Activated B cell treated with CpG ODN at 0.5 μM for 24 hours (primary cell): ENCODE results near the gene NECAB3. TPM values are rescaled to one million over a fixed set of nuclear protein-coding genes. Genes with fewer than 3 reads are reported as not detected.

Experiments used
- ATAC-seq: fragments of 200-7000 bp; cut with Tn5 transposase; one replicate; pipeline ENCODE4 v1.10.0; 2021; ENCODE audit warnings: low read depth, mild to moderate bottlenecking, moderate library complexity
- CTCF ChIA-PET: fragments of 350-600 bp; sonication (Branson Sonifier 250); formaldehyde crosslinking; loops from one replicate; lab custom pipeline; 2021; ENCODE audit warnings: antibody characterized with exemption; lab: Charles Lee
- POLR2A ChIA-PET: fragments of 350-600 bp; sonication (Branson Sonifier 250); formaldehyde crosslinking; loops from one replicate; lab custom pipeline; 2021; ENCODE audit warnings: antibody characterized with exemption; lab: Charles Lee
- DNase-seq: peaks from one replicate; pipeline ENCODE4 v3.0.0; 2022
- H3K27ac Mint-ChIP-seq: one replicate; pipeline ENCODE4 v1.8.0; 2020; ENCODE audit warnings: mixed read lengths
- H3K27me3 Mint-ChIP-seq: one replicate; pipeline ENCODE4 v1.8.0; 2021; ENCODE audit warnings: mixed read lengths
- H3K36me3 Mint-ChIP-seq: one replicate; pipeline ENCODE4 v1.8.0; 2021; ENCODE audit warnings: low read depth, mixed read lengths
- H3K4me1 Mint-ChIP-seq: one replicate; pipeline ENCODE4 v1.8.0; 2021; ENCODE audit warnings: mixed read lengths
- H3K4me3 Mint-ChIP-seq: one replicate; pipeline ENCODE4 v1.8.0; 2020; ENCODE audit warnings: mild to moderate bottlenecking, mixed read lengths
- H3K9me3 Mint-ChIP-seq: one replicate; pipeline ENCODE4 v1.8.0; 2020; ENCODE audit warnings: mixed read lengths
- CTCF ChIP-seq: fragments of 200-600 bp; IDR thresholded peaks from one replicate; pipeline ENCODE4 v1.8.0; 2022; ENCODE audit warnings: antibody characterized with exemption, mild to moderate bottlenecking
- intact Hi-C: fragments of 100-400 bp; cut with micrococcal nuclease; formaldehyde crosslinking; loops from one replicate; pipeline ENCODE4 v1.15.1; 2024
- total RNA-seq: library from RNA; stranded (reverse); gene quantifications from 2 replicates; pipeline ENCODE4 v1.2.3, GENCODE V29; 2022

NECAB3 gene
- total RNA-seq, 1 donor from 2014 or later, result 7.5 TPM

- ChIA-PET CTCF (interaction anchor here (0.7 kb wide), 1 partner anchor 168 kb away, joined by 5 read pairs; no protein-coding TSS in a partner anchor), POLR2A (no interaction called here)
- Mint-ChIP-seq H3K36me3 (no peaks in the 10 kb centered on the region), H3K27me3 (no peaks in the 10 kb centered on the region), H3K9me3 (peaks cover 2% of the 10 kb centered on the region), H3K27ac (no peak overlapping the region), H3K4me3 (no peak overlapping the region), H3K4me1 (no peaks in the 10 kb centered on the region)
- DNase-seq (no peak), ATAC-seq (no peak)
- intact Hi-C loops, result no loop called here
- no peak for TF ChIP-seq CTCF
Measured at GRCh38 chr20:33693741-33694638, 19.8 kb upstream of the NECAB3 start.

GRCh38 chr20:33693289-33693688 lies 19.1 kb upstream of the NECAB3 start:
- ATAC-seq, result no peak
- H3K36me3 Mint-ChIP-seq, result no peaks in the 10 kb centered on the region
- no peak overlapping the region for H3K27ac Mint-ChIP-seq
- DNase-seq, result no peak
- H3K9me3 Mint-ChIP-seq, result peaks cover under 1% of the 10 kb centered on the region
- intact Hi-C loops, result no loop called here
- H3K4me1 Mint-ChIP-seq, result no peaks in the 10 kb centered on the region
- no peaks in the 10 kb centered on the region for H3K27me3 Mint-ChIP-seq
- ChIA-PET CTCF (interaction anchor here (0.7 kb wide), 1 partner anchor 169 kb away, joined by 5 read pairs; no protein-coding TSS in a partner anchor), POLR2A (no interaction called here)
- no peak for TF ChIP-seq CTCF
- no peak overlapping the region for H3K4me3 Mint-ChIP-seq

- POLR2A ChIA-PET, result interaction anchor here (0.6 to 0.8 kb wide), 3 partner anchors 124 to 551 kb away, joined by 3 to 4 read pairs (median 3); no protein-coding TSS in a partner anchor
Measured at GRCh38 chr20:33689973-33690372, 15.7 kb upstream of the NECAB3 start.

DNA sequence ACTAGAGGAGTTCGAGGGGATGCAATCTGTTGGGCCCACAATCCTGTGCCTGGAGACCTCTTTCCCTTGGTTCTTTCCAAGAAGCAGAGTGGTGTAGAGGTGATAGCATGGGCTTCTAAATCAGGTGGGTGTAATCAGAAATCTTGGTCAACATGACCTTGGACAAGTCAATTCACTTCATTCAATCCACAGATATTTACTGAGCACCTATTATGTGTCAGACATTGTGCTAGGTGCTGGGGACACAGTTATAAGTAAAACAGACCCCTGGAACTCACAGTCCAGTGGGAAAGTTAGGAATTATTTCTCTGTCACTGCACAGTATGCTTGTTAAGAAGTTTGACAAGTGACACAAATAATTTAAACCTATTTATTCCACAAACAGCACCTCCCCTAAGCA lies 15.3 kb upstream of the NECAB3 start:
- POLR2A ChIA-PET, result interaction anchor here (0.6 to 0.8 kb wide), 3 partner anchors 124 to 551 kb away, joined by 3 to 4 read pairs (median 3); no protein-coding TSS in a partner anchor
- Mint-ChIP-seq H3K4me3 (no peak overlapping the region), H3K4me1 (peaks cover 16% of the 10 kb centered on the region)

More at GRCh38 chr20:33689973-33690372, 15.7 kb upstream of the NECAB3 start:
- Mint-ChIP-seq H3K36me3 (no peaks in the 10 kb centered on the region), H3K4me3 (no peak overlapping the region), H3K27me3 (no peaks in the 10 kb centered on the region), H3K4me1 (peaks cover 11% of the 10 kb centered on the region), H3K9me3 (no peaks in the 10 kb centered on the region), H3K27ac (no peak overlapping the region)
- no peak for TF ChIP-seq CTCF
- DNase-seq (no peak), ATAC-seq (no peak)
- intact Hi-C loops, result loop anchor here (5.0 kb wide), 1 partner anchor 122 kb away; the partner anchor contains the start of gene CHMP4B
- CTCF ChIA-PET, result no interaction called here

More for the DNA sequence above, 15.3 kb upstream of the NECAB3 start:
- Mint-ChIP-seq H3K36me3 (no peaks in the 10 kb centered on the region), H3K27me3 (no peaks in the 10 kb centered on the region), H3K9me3 (no peaks in the 10 kb centered on the region), H3K27ac (no peak overlapping the region)
- CTCF ChIA-PET, result no interaction called here
- intact Hi-C loops, result loop anchor here (5.0 kb wide), 1 partner anchor 123 kb away; the partner anchor contains the start of gene CHMP4B
- no peak for DNase-seq
- TF ChIP-seq CTCF, result no peak
- no peak for ATAC-seq
